ENCODE measurements around the gene PPP2R1A.

PPP2R1A gene

DNA sequence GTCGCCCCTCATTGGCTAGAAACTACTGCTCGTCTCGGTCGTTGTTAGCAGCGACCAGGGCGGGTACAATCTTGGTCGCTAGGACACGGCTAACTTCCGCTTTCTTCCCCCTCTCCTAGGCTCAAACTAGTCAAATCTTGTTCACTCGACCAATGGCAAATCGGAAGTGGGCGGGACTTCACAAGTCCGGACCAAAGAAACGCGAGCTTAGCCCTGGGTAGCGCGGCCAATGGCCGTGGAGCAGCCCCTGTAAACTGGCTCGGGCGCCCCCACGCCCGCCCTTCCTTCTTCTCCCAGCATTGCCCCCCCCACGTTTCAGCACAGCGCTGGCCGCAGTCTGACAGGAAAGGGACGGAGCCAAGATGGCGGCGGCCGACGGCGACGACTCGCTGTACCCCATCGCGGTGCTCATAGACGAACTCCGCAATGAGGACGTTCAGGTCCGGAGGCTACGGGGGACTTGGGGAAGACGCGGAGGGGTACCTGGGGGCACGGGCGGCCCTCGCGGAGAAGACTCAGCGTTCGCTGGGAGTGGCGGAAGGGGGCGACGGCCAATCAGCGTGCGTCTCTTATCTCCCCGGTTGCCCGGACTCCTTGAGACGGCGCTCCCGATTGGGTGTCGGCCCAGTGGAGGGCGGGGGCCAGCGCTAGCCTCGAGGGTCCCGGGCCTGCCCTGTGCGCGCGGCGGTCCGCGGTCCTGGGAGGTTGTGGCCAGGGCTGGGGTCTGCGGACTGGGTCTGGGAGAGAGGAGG, at the start of gene PPP2R1A:
PPP2R1A (plus strand) TSS at position 318 of the 752 bp plus-strand sequence; CDS start at position 363, 45 bp downstream.
- Mint-ChIP-seq H3K27me3 (no peaks in the 10 kb centered on the region), H3K4me3 (peak within 1 kb of the TSS; percentile 96), H3K27ac (peak within 1 kb of the TSS; percentile 99), H3K36me3 (ENCODE audit: low read depth) (peaks cover 31% of the 10 kb centered on the region), H3K4me1 (ENCODE audit: low read depth) (peaks cover 51% of the 10 kb centered on the region), H3K9me3 (no peaks in the 10 kb centered on the region)

DNA sequence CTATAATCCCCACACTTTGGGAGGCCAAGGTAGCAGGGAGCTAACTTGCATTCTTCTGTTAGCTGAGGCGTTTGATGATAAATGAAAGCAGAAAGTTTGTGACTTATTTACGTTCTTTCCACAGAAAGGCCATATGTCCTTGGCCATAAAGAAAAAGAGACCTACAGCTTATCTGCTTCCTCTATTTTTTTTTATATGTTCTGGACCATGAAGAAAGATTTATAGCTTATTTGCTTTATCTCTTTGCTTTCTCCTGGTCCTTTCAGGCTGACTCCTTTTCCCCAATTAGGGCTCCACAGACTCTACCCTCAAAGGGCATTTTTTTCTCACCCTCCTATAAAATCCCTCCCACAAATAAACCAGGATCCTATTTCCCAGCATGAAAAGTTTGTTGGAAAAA, 48.6 kb upstream of the PPP2R1A start:
- Mint-ChIP-seq H3K27me3 (no peaks in the 10 kb centered on the region), H3K4me3 (no peak overlapping the region), H3K27ac (no peak overlapping the region), H3K4me1 (ENCODE audit: low read depth) (peaks cover 17% of the 10 kb centered on the region), H3K9me3 (peaks cover 30% of the 10 kb centered on the region), H3K36me3 (ENCODE audit: low read depth) (peaks cover 25% of the 10 kb centered on the region)

DNA sequence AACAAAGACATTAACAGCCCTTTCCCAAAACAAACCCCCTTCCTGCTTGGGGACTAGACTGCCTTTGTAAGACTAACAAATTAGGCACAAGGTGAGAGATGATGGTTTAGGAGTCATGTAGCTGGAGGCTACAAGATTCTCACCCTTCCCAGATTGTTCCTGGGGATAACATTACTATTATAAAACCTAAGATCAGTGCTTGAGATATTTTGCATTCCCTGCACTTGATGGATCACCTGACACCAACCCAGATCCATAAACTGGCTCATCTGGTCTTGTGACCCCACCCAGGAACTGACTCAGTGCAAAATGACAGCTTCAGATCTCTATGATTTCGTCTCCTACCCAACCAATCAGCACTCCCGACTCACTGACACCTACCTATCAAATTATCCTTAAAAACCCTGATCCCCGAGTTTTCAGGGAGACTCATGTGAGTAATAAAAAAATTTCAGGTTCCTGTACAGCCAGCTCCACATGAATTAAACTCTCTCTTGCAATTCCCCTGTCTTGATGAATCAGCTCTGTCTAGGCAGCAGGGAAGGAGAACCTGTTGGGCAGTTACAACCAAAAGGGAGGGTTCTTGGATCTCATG, 47.8 kb upstream of the PPP2R1A start:
- Mint-ChIP-seq H3K9me3 (peaks cover 33% of the 10 kb centered on the region), H3K27ac (no peak overlapping the region), H3K27me3 (no peaks in the 10 kb centered on the region), H3K4me1 (ENCODE audit: low read depth) (peaks cover 17% of the 10 kb centered on the region), H3K36me3 (ENCODE audit: low read depth) (peaks cover 26% of the 10 kb centered on the region), H3K4me3 (no peak overlapping the region)

- Mint-ChIP-seq H3K4me1 (ENCODE audit: low read depth) (no peaks in the 10 kb centered on the region), H3K36me3 (ENCODE audit: low read depth) (peaks cover 49% of the 10 kb centered on the region), H3K9me3 (peaks cover 35% of the 10 kb centered on the region), H3K27me3 (no peaks in the 10 kb centered on the region), H3K27ac (no peak overlapping the region), H3K4me3 (no peak overlapping the region)
These were observed 41.6 kb upstream of the PPP2R1A start for GRCh38 chr19:52148256-52148655.

DNA sequence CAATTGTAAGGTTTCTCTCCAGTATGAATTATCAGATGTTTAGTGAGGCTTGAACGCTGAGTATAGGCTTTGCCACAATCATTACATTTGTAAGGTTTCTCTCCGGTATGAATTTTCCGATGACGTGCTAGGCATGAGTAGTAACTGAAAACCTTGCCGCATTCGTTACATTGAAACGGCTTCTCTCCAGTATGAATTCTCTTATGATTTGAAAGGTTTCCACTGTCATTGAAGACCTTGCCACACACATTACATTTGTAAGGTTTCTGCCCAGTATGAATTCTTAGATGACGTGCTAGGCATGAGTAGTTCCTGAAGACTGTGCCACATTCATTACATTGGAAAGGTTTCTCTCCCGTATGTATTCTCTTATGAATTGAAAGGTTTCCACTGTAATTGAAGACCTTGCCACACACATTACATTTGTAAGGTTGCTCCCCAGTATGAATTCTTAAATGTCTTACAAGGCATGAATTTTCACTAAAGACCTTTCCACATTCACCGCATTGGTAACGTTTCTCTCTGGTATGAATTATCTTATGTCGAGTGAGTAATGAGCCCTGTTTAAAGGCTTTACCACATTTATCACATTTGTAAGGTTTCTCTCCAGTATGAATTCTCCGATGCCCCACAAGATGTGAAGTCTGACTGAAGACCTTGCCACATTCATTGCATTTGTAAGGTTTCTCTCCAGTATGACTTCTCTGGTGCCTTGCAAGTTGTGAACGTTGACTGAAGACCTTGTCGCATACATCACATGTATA, 34.1 kb upstream of the PPP2R1A start:
- Mint-ChIP-seq H3K4me1 (ENCODE audit: low read depth) (no peaks in the 10 kb centered on the region), H3K36me3 (ENCODE audit: low read depth) (peaks cover 86% of the 10 kb centered on the region), H3K9me3 (peaks cover 66% of the 10 kb centered on the region), H3K27me3 (no peaks in the 10 kb centered on the region), H3K27ac (no peak overlapping the region), H3K4me3 (no peak overlapping the region)

DNA sequence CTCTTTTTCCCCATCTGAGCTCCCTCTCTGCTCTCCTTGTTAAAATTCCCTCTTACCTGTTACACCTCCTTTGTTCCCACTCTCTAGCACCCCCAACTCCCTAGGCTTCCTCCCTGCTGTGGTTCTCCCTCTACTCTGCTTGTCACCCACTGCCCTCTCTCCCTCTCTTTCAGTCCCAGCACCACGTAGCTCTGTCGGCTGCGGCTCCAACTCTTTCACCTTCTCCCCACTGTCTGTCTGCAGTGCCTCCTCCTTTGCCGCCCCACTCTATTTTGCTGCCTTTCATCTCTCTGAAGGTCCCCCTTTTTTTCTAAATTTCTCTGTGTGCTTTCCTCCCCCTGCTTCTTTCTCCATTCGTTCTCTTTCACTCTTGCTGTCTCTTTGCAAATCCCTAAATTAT, 19.5 kb upstream of the PPP2R1A start:
- Mint-ChIP-seq H3K36me3 (ENCODE audit: low read depth) (peaks cover 38% of the 10 kb centered on the region), H3K27me3 (no peaks in the 10 kb centered on the region), H3K27ac (peak overlapping the region; percentile 84), H3K4me1 (ENCODE audit: low read depth) (peaks cover 22% of the 10 kb centered on the region), H3K9me3 (no peaks in the 10 kb centered on the region), H3K4me3 (peak overlapping the region; percentile 92)

DNA sequence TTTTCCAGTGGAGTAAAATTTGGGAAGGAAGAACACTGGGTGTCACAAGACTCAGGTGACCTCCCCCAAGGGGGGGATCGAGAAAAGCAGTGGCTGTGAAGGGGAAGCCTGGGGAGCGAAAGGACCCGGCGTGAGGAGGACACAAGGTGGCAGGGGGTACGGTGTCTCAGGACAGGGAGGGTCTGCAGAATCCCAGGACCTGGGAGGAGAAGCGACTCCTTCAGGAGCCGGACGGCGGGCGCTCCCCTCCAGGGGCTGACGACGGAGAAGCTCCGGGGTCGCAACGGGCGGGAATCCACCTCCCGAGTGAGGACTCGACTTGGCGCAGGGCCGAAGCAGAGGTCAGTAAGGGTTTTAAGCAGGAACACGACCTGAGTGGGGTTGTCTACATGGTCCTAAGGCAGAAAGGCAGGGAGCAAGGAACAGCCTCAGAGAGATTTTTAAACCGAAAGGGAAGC, 19.0 kb upstream of the PPP2R1A start:
- Mint-ChIP-seq H3K36me3 (ENCODE audit: low read depth) (peaks cover 33% of the 10 kb centered on the region), H3K27ac (peak overlapping the region; percentile 84), H3K27me3 (no peaks in the 10 kb centered on the region), H3K4me1 (ENCODE audit: low read depth) (peaks cover 22% of the 10 kb centered on the region), H3K9me3 (no peaks in the 10 kb centered on the region), H3K4me3 (peak overlapping the region; percentile 92)

- Mint-ChIP-seq H3K36me3 (ENCODE audit: low read depth) (peaks cover 33% of the 10 kb centered on the region), H3K27me3 (no peaks in the 10 kb centered on the region), H3K27ac (peak within 1 kb of the TSS; percentile 84), H3K9me3 (no peaks in the 10 kb centered on the region), H3K4me3 (peak within 1 kb of the TSS; percentile 92), H3K4me1 (ENCODE audit: low read depth) (peaks cover 22% of the 10 kb centered on the region)
These were observed 18.3 kb upstream of the PPP2R1A start, which contains the start of gene ZNF836 for GRCh38 chr19:52171321-52172169. Gene ZNF836, minus strand, starts transcription at chr19:52171621. Its CDS starts 3,549 bp downstream, at chr19:52168072.

GRCh38 chr19:52172347-52172746, 17.5 kb upstream of the PPP2R1A start:
- Mint-ChIP-seq H3K4me3 (peak overlapping the region; percentile 92), H3K27me3 (no peaks in the 10 kb centered on the region)

GRCh38 chr19:52176574-52176973, 13.3 kb upstream of the PPP2R1A start:
- Mint-ChIP-seq H3K36me3 (ENCODE audit: low read depth) (no peaks in the 10 kb centered on the region), H3K4me3 (no peak overlapping the region), H3K4me1 (ENCODE audit: low read depth) (peaks cover 9% of the 10 kb centered on the region), H3K27me3 (no peaks in the 10 kb centered on the region), H3K27ac (no peak overlapping the region), H3K9me3 (no peaks in the 10 kb centered on the region)

More at GRCh38 chr19:52172347-52172746, 17.5 kb upstream of the PPP2R1A start:
- peaks cover 25% of the 10 kb centered on the region for H3K36me3 Mint-ChIP-seq (ENCODE audit: low read depth)
- H3K4me1 Mint-ChIP-seq (ENCODE audit: low read depth) = peaks cover 22% of the 10 kb centered on the region
- H3K9me3 Mint-ChIP-seq = no peaks in the 10 kb centered on the region
- H3K27ac Mint-ChIP-seq = no peak overlapping the region

- H3K4me1 Mint-ChIP-seq (ENCODE audit: low read depth) = peaks cover 28% of the 10 kb centered on the region
- no peaks in the 10 kb centered on the region for H3K27me3 Mint-ChIP-seq
- no peak overlapping the region for H3K4me3 Mint-ChIP-seq
- no peaks in the 10 kb centered on the region for H3K9me3 Mint-ChIP-seq
- peaks cover 10% of the 10 kb centered on the region for H3K36me3 Mint-ChIP-seq (ENCODE audit: low read depth)
- H3K27ac Mint-ChIP-seq = no peak overlapping the region
These were observed 2.4 kb upstream of the PPP2R1A start for GRCh38 chr19:52187407-52187806.

- peak overlapping the region; percentile 96 for H3K4me3 Mint-ChIP-seq
- H3K27ac Mint-ChIP-seq = peak overlapping the region; percentile 99
- peaks cover 22% of the 10 kb centered on the region for H3K36me3 Mint-ChIP-seq (ENCODE audit: low read depth)
- peaks cover 42% of the 10 kb centered on the region for H3K4me1 Mint-ChIP-seq (ENCODE audit: low read depth)
- H3K9me3 Mint-ChIP-seq = no peaks in the 10 kb centered on the region
- no peaks in the 10 kb centered on the region for H3K27me3 Mint-ChIP-seq
These were observed 774 bp upstream of the PPP2R1A start for GRCh38 chr19:52188822-52189734.

DNA sequence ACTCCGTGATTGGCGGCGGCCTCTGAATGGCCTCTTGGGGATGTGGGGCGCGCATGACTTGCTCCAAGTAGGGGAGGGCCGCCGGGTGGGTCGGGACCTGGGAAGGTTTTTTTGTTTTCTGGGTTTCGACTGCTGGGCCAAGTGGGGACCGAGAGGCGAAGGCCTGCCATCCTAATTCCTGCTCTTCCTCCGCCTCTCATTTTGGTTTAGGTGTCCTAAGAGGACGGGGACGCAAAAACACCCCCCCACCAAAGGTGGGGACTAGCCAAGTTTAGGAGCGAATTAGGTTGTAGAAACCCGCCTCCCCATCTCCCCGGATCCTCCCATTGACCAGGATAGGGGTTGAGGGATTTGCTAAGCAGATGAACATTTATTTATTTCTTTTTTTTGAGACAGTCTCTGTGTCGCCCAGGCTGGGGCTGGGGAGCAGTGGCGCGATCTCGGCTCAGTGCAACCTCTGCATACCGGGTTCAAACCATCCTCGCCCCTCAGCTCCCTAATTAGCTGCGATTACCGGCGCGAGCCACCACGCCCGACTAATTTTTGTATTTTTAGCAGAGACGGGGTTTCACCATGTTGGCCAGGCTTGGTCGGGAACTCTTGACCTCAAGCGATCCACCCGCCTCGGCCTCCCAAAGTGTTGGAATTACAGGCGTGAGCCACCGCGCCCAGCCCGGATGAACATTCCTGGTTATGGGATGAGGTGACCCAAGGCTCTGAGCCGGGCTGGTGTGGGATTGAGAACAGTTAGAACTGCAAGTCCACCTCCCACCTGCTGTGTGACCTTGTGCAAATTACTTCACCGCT, 838 bp downstream of the PPP2R1A start:
- peaks cover 56% of the 10 kb centered on the region for H3K4me1 Mint-ChIP-seq (ENCODE audit: low read depth)
- H3K9me3 Mint-ChIP-seq = no peaks in the 10 kb centered on the region
- H3K27ac Mint-ChIP-seq = peak overlapping the region; percentile 99
- peaks cover 39% of the 10 kb centered on the region for H3K36me3 Mint-ChIP-seq (ENCODE audit: low read depth)
- H3K27me3 Mint-ChIP-seq = no peaks in the 10 kb centered on the region
- H3K4me3 Mint-ChIP-seq = peak overlapping the region; percentile 96
